Mammary epithelial cell (primary cell): Measurements from ENCODE around the gene ST6GAL2.

Experiments used
- EZH2 ChIP-seq: IDR thresholded peaks from 2 replicates; pipeline ENCODE4 v1.6.1; 2012; ENCODE audit warnings: low read length, inconsistent platforms, borderline replicate concordance
- TF ChIP-seq, protein P1 (sequence below), 2 donors: IDR thresholded peaks in 1 of 2; conservative IDR thresholded peaks in 1 of 2; 2 replicates each; pipeline ENCODE4 v1.5.1; 2011 to 2012; ENCODE audit warnings: inconsistent platforms in 2 of 2, low read length in 2 of 2, mild to moderate bottlenecking in 2 of 2, control low read depth in 1 of 2, low read depth in 1 of 2; ENCODE audit not compliant: insufficient read depth in 1 of 2; ENCODE audit errors: extremely low read depth in 1 of 2

DNA sequence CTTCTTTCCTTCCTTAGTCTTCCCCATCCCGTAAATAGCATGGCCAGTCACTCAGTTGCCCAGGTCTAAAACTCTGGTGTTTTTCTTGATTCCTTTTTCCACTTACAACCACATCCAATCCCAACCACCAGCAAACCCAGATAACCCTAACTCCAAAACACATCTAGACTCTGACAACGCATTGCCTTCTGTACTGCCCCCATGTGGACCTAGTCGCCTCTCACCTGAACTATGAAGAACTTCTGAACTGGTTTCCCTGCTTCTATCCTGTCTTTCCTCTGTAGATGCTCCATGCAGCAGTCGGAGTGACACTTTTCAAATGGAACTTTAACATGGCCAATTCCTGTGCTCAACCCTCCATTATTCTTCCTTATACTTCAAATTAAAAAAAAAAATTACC lies 26.5 kb downstream of the ST6GAL2 start:
- TF ChIP-seq, protein P1, sequence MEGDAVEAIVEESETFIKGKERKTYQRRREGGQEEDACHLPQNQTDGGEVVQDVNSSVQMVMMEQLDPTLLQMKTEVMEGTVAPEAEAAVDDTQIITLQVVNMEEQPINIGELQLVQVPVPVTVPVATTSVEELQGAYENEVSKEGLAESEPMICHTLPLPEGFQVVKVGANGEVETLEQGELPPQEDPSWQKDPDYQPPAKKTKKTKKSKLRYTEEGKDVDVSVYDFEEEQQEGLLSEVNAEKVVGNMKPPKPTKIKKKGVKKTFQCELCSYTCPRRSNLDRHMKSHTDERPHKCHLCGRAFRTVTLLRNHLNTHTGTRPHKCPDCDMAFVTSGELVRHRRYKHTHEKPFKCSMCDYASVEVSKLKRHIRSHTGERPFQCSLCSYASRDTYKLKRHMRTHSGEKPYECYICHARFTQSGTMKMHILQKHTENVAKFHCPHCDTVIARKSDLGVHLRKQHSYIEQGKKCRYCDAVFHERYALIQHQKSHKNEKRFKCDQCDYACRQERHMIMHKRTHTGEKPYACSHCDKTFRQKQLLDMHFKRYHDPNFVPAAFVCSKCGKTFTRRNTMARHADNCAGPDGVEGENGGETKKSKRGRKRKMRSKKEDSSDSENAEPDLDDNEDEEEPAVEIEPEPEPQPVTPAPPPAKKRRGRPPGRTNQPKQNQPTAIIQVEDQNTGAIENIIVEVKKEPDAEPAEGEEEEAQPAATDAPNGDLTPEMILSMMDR (conservative IDR thresholded peaks at IDR 0.05 in 1 of 2, IDR thresholded peaks at IDR 0.05 in 1 of 2; ENCODE audit: extremely low read depth in 1 of 2, insufficient read depth in 1 of 2, low read depth in 1 of 2, low read length in 2 of 2): no peak
- no peak for TF ChIP-seq EZH2
